Skeletal muscle satellite cell (primary cell): ENCODE data around the gene HYAL2.
A peak's percentile ranks its signal among the peaks of the same experiment; 100 is the strongest.

ENCODE experiments used
- H3K27me3 ChIP-seq: 2 replicates; pipeline ENCODE4 v1.7.0; 2013; ENCODE audit warnings: low read length; ENCODE audit not compliant: control insufficient read depth, insufficient read depth
- H3K36me3 ChIP-seq: 2 replicates; pipeline ENCODE4 v1.7.0; 2013; ENCODE audit warnings: mild to moderate bottlenecking, control low read depth, low read length; ENCODE audit not compliant: insufficient read depth
- H3K4me1 ChIP-seq: 2 replicates; pipeline ENCODE4 v1.7.0; 2013; ENCODE audit warnings: low read length; ENCODE audit not compliant: control insufficient read depth, insufficient read depth
- H3K4me2 ChIP-seq: 2 replicates; pipeline ENCODE4 v1.7.0; 2013; ENCODE audit warnings: mild to moderate bottlenecking, low read length
- H3K4me3 ChIP-seq: 2 replicates; pipeline ENCODE4 v1.7.0; 2013; ENCODE audit warnings: low read length
- H3K9ac ChIP-seq: 2 replicates; pipeline ENCODE4 v1.7.0; 2013; ENCODE audit warnings: mild to moderate bottlenecking, low read depth, low read length, moderate library complexity
- H3K9me3 ChIP-seq: replicated peaks from 2 replicates; pipeline ENCODE4 v1.7.0; 2013; ENCODE audit warnings: mild to moderate bottlenecking, control low read depth, low read length

The HYAL2 gene

GRCh38 chr3:50268703-50269451 lies 53.7 kb downstream of the HYAL2 start, which contains the start of gene SEMA3B:
Gene SEMA3B, plus strand, starts transcription at chr3:50269147. Its CDS starts 94 bp downstream, at chr3:50269241.
- Histone ChIP-seq H3K27me3 (no peaks in the 10 kb centered on the region), H3K4me3 (peak within 1 kb of the TSS; percentile 2), H3K4me2 (peak within 1 kb of the TSS; percentile 54), H3K9me3 (no peaks in the 10 kb centered on the region), H3K4me1 (peaks cover 61% of the 10 kb centered on the region), H3K9ac (no peak within 1 kb of the TSS), H3K36me3 (no peaks in the 10 kb centered on the region)

- Histone ChIP-seq H3K36me3 (no peaks in the 10 kb centered on the region), H3K4me2 (peak overlapping the region; percentile 54), H3K4me1 (peaks cover 66% of the 10 kb centered on the region), H3K9ac (no peak overlapping the region), H3K9me3 (no peaks in the 10 kb centered on the region), H3K27me3 (no peaks in the 10 kb centered on the region), H3K4me3 (no peak overlapping the region)
These were observed 54.3 kb downstream of the HYAL2 start for GRCh38 chr3:50268276-50268675.
